C4-2B (cell line): Measurements from ENCODE around the gene FAM210B.

Source experiments
- H3K27ac ChIP-seq: fragments of 450-650 bp; 2 replicates; pipeline ENCODE4 v1.5.1; 2017
- ZFX ChIP-seq: fragments of 450-650 bp; IDR thresholded peaks from 2 replicates; pipeline ENCODE4 v1.6.1; 2017
- TF ChIP-seq, protein P1 (sequence below): fragments of 450-650 bp; conservative IDR thresholded peaks from 2 replicates; pipeline ENCODE4 v1.5.1; 2017; ENCODE audit warnings: mild to moderate bottlenecking

FAM210B gene

DNA sequence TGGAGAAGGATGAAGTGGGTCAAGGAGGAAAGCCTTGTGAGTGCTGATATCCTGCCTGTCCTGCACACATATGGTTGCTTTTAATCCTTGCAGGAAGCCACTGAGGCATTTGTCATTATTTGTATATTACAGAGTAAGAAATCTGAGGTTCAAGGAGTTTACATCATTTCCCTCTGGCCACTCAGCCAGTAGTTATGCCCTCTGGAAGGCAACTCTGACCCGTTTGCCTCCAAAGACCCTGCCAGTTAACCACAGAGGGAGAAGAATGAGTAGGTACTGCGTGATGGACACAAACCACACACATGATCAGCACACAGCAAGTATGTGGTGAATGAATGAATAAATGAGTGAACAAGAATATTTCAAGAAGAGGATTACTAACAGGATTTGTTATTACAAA lies 7.9 kb upstream of the FAM210B start:
- no peak overlapping the region for H3K27ac ChIP-seq
- TF ChIP-seq ZFX: no peak
- TF ChIP-seq, protein P1, sequence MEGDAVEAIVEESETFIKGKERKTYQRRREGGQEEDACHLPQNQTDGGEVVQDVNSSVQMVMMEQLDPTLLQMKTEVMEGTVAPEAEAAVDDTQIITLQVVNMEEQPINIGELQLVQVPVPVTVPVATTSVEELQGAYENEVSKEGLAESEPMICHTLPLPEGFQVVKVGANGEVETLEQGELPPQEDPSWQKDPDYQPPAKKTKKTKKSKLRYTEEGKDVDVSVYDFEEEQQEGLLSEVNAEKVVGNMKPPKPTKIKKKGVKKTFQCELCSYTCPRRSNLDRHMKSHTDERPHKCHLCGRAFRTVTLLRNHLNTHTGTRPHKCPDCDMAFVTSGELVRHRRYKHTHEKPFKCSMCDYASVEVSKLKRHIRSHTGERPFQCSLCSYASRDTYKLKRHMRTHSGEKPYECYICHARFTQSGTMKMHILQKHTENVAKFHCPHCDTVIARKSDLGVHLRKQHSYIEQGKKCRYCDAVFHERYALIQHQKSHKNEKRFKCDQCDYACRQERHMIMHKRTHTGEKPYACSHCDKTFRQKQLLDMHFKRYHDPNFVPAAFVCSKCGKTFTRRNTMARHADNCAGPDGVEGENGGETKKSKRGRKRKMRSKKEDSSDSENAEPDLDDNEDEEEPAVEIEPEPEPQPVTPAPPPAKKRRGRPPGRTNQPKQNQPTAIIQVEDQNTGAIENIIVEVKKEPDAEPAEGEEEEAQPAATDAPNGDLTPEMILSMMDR: no peak

DNA sequence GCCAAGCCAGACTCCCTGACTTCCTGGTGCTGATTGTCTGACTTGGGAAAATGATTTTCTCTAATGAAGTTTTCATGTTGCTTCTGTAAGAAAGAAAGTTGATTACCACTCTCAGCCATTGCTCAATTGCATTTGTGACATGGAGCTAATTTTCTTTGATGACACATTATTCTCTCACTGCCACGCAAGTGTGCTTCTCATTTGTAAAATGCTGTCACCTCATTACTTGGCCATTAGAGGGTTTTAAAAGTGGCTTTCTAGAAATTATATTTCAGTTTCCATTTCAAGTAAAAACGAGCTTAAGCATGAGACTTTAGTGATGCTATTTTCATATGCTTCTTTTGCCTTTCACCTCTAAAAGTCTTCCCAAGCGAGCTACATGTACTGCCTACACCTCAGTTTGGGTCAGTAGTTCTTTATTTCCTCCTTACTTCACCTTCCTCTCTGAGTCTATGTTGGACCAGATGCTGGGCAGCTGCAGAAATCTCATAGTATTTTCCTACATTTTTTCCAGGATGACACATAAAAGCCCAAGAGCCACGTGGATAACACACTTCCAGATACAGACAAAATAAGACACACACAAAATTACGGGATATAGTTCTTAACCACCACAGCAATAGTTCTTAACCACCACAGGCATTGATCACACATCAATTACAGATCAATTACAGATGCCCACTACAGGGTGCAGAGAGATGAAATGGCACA lies 6.3 kb upstream of the FAM210B start:
- TF ChIP-seq, protein P1: no peak
- TF ChIP-seq ZFX: no peak
- H3K27ac ChIP-seq: no peak overlapping the region

DNA sequence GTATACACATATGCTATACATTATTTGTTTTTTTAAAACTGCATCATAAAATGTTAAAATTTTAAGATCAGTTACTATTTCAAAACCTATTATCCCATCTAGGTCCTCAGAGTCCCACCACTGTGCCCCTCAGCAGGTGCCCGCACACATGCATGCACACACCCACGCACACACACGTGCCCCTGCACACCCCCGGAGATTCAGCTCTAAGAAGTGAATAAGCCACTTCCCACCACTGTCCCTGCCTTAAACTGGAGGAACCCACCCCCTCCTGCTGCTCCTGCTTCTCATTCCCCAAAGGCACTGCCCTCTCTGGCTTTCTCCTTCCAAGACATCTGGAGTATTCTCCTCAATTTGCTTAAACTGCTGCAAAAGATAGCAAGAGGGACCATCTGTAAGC lies 5.4 kb upstream of the FAM210B start:
- TF ChIP-seq ZFX: no peak
- TF ChIP-seq, protein P1: no peak
- H3K27ac ChIP-seq: no peak overlapping the region

DNA sequence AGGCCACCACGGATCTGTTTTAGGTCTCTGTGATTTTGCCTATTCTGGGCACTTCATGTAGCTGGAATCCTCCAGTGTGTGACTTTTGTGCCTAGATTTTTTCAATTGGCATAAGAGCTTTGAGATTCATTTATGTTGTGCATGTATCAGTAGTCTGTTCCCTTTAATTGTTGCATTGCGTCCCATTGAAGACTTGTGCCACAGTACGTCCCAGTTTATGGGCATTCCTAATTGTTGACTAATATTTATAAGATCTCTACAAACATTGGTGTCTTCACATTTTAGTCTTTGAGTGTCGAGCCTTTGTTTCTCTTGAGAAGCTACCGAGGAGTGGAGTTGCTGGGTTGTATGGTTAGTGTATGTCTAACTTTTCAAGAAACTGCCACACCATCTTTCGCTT lies 704 bp upstream of the FAM210B start:
- TF ChIP-seq, protein P1: no peak
- TF ChIP-seq ZFX: no peak

DNA sequence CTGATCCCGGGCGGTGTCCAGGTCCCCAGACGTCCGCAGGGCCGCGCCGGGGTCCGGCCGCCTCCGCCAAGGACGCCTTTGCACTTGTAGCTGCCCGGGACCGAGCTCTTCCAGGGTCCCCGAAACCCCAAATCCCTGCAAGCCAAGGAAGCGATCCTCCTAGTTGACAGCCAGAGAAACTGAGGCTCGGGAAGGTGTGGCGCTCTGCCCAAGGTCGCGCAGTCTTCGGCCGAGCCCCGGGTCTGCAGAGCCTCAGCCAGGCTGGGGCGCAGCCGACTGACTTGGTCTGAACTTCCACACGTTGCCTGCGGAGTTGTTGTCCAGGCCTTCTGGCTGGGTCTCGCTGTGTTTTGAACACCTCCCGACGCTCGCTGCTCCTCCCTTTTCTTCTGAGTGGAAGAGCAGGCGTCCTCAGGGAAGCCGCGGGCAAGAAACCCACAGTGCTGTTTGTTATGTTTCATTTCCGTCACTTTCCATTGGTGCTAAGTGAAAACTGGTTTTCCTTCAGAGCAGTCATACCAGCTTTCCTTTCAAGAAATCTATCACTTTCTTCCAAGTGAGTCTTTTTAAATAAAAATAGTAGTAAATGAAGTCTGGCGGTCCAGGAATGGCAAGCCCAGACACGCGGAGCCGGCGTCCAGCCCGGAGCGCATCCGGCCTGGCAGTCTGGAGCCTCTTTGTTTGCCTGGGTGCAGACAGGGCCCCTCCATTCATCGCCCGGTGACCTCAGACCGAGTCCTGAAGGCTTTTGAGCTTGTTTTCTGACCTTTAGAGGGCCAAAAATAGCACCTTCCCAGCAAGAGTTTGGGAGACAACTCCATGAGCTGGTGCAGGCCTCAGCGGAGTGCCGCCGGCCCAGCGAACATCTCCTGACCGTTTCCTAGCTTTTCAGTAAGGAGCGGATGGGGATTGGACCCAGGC lies 698 bp downstream of the FAM210B start:
- peak; percentile 67 for TF ChIP-seq ZFX
- TF ChIP-seq, protein P1: no peak
- H3K27ac ChIP-seq: peak overlapping the region; percentile 77

More for the DNA sequence above, 704 bp upstream of the FAM210B start:
- H3K27ac ChIP-seq: no peak overlapping the region

DNA sequence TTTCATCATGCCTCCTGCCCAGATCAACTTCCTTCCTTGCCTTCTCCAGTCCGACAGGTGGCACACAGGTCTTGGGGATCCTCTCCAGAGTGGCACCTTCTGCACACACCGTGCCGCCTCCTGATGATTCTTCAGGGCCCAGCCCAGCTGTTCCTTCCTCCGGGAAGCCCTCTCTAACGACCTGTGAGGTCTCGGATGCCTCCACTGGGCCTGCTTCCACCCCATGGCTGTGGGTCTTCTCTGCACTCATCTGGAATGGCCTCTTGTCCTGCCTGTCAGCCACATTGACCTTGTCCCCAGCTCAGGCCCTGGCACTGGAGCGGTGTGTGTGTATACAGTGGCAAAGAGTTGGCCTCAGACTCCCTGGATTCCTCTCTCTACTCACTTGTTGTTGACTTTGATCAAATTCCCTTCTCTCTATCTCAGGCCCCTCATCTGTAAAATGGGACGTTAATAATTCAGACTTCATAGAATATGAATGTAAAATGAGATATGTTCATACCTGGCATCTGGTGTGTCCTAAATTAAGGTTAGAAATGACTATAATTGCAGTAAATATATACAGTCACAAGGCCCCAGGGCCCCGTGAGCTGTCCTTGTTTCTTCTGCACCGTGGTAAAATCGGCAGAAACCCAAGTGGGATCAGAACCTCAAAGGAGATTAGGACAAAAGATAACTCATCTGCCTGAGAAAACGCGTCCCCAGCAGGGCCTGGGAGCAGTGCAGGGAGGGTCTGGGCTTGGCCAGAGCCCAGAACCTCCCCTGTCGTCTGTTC lies 1.5 kb downstream of the FAM210B start:
- H3K27ac ChIP-seq: peak overlapping the region; percentile 77
- TF ChIP-seq ZFX: no peak
- TF ChIP-seq, protein P1: no peak
